PC-3 (cell line): Measurements from ENCODE around the gene USP28. TPM values are rescaled to one million over a fixed set of nuclear protein-coding genes. Genes with fewer than 3 reads are reported as not detected.

ENCODE experiments used
- ATAC-seq: fragments of 200-7000 bp; cut with Tn5 transposase; 2 replicates; pipeline ENCODE4 v1.9.1; 2020; ENCODE audit warnings: mild to moderate bottlenecking, moderate library complexity
- BruUV-seq: library from RNA; stranded (reverse); fragments of 400-500 nt; replicated peaks from 2 replicates; lab custom pipeline; 2021; lab: Mats Ljungman, UMichigan
- CTCF ChIA-PET: fragments of 300-600 bp; sonication (Branson Sonifier 250); formaldehyde crosslinking; loops from one replicate; lab custom pipeline; 2022; ENCODE audit warnings: antibody characterized with exemption; lab: Charles Lee
- POLR2A ChIA-PET: fragments of 300-600 bp; sonication (Branson Sonifier 250); formaldehyde crosslinking; loops from one replicate; lab custom pipeline; 2022; ENCODE audit warnings: antibody characterized with exemption; ENCODE audit not compliant: unreplicated experiment; lab: Charles Lee
- DNase-seq: peaks from one replicate; pipeline ENCODE4 v3.0.0-alpha.2; 2015
- H2AFZ ChIP-seq: fragments of 300-600 bp; sonication (generic); 2 replicates; pipeline ENCODE4 v1.6.0; 2016; ENCODE audit warnings: antibody characterized with exemption, low read length
- H3F3A ChIP-seq: fragments of 300-600 bp; sonication (generic); one replicate; pipeline ENCODE4 v1.6.0; 2017; ENCODE audit warnings: antibody characterized with exemption, low read length, control low read depth, mild to moderate bottlenecking; ENCODE audit not compliant: unreplicated experiment
- H3K27ac ChIP-seq: fragments of 300-600 bp; sonication (generic); 2 replicates; pipeline ENCODE4 v1.5.1; 2016; ENCODE audit warnings: mild to moderate bottlenecking, low read length
- H3K27me3 ChIP-seq: fragments of 300-600 bp; sonication (generic); 2 replicates; pipeline ENCODE4 v1.6.1; 2016; ENCODE audit warnings: low read length, mixed read lengths
- H3K36me3 ChIP-seq: fragments of 300-600 bp; sonication (generic); 2 replicates; pipeline ENCODE4 v1.6.1; 2016; ENCODE audit warnings: low read depth, mixed run types, low read length, mixed read lengths
- H3K4me1 ChIP-seq: fragments of 300-600 bp; sonication (generic); 2 replicates; pipeline ENCODE4 v1.5.1; 2016; ENCODE audit warnings: low read length; ENCODE audit not compliant: insufficient read depth
- H3K4me2 ChIP-seq: fragments of 300-600 bp; sonication (generic); 2 replicates; pipeline ENCODE4 v1.6.0; 2016; ENCODE audit warnings: low read length
- H3K4me3 ChIP-seq: fragments of 300-600 bp; sonication (generic); 2 replicates; pipeline ENCODE4 v1.5.1; 2016; ENCODE audit warnings: mild to moderate bottlenecking, low read length, mixed read lengths
- H3K79me2 ChIP-seq: fragments of 300-600 bp; sonication (generic); 2 replicates; pipeline ENCODE4 v1.6.1; 2017; ENCODE audit warnings: low read length, mixed read lengths
- H3K9ac ChIP-seq: fragments of 300-600 bp; sonication (generic); 2 replicates; pipeline ENCODE4 v1.6.0; 2016; ENCODE audit warnings: mild to moderate bottlenecking, low read length
- H3K9me2 ChIP-seq: fragments of 300-600 bp; sonication (generic); replicated peaks from 2 replicates; pipeline ENCODE4 v1.6.1; 2016; ENCODE audit warnings: mixed run types, low read length, mixed read lengths
- H3K9me3 ChIP-seq: fragments of 300-600 bp; sonication (generic); 2 replicates; pipeline ENCODE4 v1.6.1; 2016; ENCODE audit warnings: low read length, mixed read lengths
- H4K20me1 ChIP-seq: fragments of 300-600 bp; sonication (generic); 2 replicates; pipeline ENCODE4 v1.6.1; 2016; ENCODE audit warnings: low read length, mixed read lengths
- CTCF ChIP-seq: fragments of 300-600 bp; sonication (generic); conservative IDR thresholded peaks from 2 replicates; pipeline ENCODE4 v1.5.1; 2017; ENCODE audit warnings: antibody characterized with exemption, low read depth, mild to moderate bottlenecking, low read length
- EZH2 ChIP-seq: fragments of 300-600 bp; sonication (generic); IDR thresholded peaks from one replicate; pipeline ENCODE4 v1.6.1; 2017; ENCODE audit warnings: antibody characterized with exemption, mild to moderate bottlenecking, low read length; ENCODE audit not compliant: unreplicated experiment
- EZH2phosphoT487 ChIP-seq: fragments of 300-600 bp; sonication (generic); IDR thresholded peaks from 2 replicates; pipeline ENCODE4 v1.6.1; 2018; ENCODE audit warnings: mild to moderate bottlenecking, antibody characterized with exemption, low read length, borderline replicate concordance
- intact Hi-C: fragments of 100-400 bp; cut with micrococcal nuclease; formaldehyde crosslinking; loops from 2 replicates; pipeline ENCODE4 v1.9.0; 2023
- total RNA-seq: library from RNA; depleted of rRNA; stranded (reverse); fragments of >200 nt; gene quantifications from 2 replicates; pipeline ENCODE4 v1.2.3, GENCODE V29; 2014; rRNA removed

USP28 gene
- total RNA-seq, 1 experiment from 2014 or later, result 27.7 TPM

DNA sequence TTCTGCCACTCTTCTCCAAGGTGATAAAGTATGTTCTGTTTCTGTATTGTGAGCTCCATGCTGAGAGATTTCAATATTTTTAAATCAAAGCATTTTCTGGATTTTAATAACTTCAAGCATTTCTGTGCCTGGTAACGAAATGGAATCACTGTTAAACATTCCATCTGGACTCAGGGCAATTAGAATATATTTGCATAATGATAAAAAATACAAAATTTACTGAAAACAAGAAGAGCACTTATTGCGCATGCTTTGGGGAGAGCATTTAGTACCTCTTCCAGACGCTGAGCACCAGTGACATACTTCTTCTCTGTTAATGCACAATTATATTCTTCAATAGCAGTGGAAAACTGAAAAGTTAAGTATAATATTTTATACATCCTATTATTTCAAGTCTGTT, 115.1 kb downstream of the USP28 start:
- ChIA-PET POLR2A (no interaction called here), CTCF (no interaction called here)
- H3K79me2 ChIP-seq, result peaks cover 20% of the 10 kb centered on the region
- no peaks in the 10 kb centered on the region for H3F3A ChIP-seq
- no peak overlapping the region for H3K4me2 ChIP-seq
- peaks cover 9% of the 10 kb centered on the region; the same call in 1 of the 2 replicates for H4K20me1 ChIP-seq
- no peaks in the 10 kb centered on the region for H3K27me3 ChIP-seq
- H3K4me3 ChIP-seq, result no peak overlapping the region
- no peaks in the 10 kb centered on the region for H3K9me3 ChIP-seq
- no peaks in the 10 kb centered on the region for H3K4me1 ChIP-seq
- H3K27ac ChIP-seq, result no peak overlapping the region
- DNase-seq (no peak), ATAC-seq (no peak)
- H3K36me3 ChIP-seq, result peaks cover 45% of the 10 kb centered on the region
- intact Hi-C loops, result no loop called here
- H2AFZ ChIP-seq, result no peak overlapping the region
- H3K9me2 ChIP-seq, result no peaks in the 10 kb centered on the region
- H3K9ac ChIP-seq, result no peak overlapping the region
- no peak for TF ChIP-seq EZH2
- no peak for TF ChIP-seq CTCF
- TF ChIP-seq EZH2phosphoT487, result no peak
- no TSS peak for BruUV-seq

- Histone ChIP-seq H3K4me2 (no peak overlapping the region), H3K27me3 (no peaks in the 10 kb centered on the region), H3K27ac (no peak overlapping the region), H4K20me1 (no peaks in the 10 kb centered on the region), H3F3A (no peaks in the 10 kb centered on the region), H3K36me3 (peaks cover 48% of the 10 kb centered on the region), H2AFZ (no peak overlapping the region), H3K79me2 (no peaks in the 10 kb centered on the region), H3K4me3 (no peak overlapping the region), H3K9me2 (no peaks in the 10 kb centered on the region), H3K4me1 (no peaks in the 10 kb centered on the region), H3K9me3 (no peaks in the 10 kb centered on the region), H3K9ac (no peak overlapping the region)
- CTCF ChIA-PET, result no interaction called here
- DNase-seq (no peak), ATAC-seq (no peak)
- intact Hi-C loops, result no loop called here
- TF ChIP-seq EZH2phosphoT487 (no peak), EZH2 (no peak), CTCF (no peak)
- POLR2A ChIA-PET, result no interaction called here
- BruUV-seq, result no TSS peak
Observed at GRCh38 chr11:113752932-113753331, 122.4 kb downstream of the USP28 start.

Other genes with a start within 250 kb of the USP28 start
- gene TMPRSS5, start 169.3 kb downstream of the USP28 start, total RNA-seq, result 0.07 and 1.4 TPM in 2 replicates
- 36.5 and 38.4 TPM in 2 replicates for gene ZW10, start 101.9 kb downstream of the USP28 start, total RNA-seq
- gene CLDN25, start 95.8 kb downstream of the USP28 start, total RNA-seq, result not detected in 2 replicates
- not detected in 2 replicates for gene HTR3B, start 29.2 kb upstream of the USP28 start, total RNA-seq
- not detected in 2 replicates for gene HTR3A, start 99.5 kb upstream of the USP28 start, total RNA-seq
- gene ZBTB16, start 184.1 kb upstream of the USP28 start, total RNA-seq, result not detected in 2 replicates